GM19239 (cell line): ENCODE results near the gene GPR183.
A peak's percentile ranks its signal among the peaks of the same experiment; 100 is the strongest.
"Not testable (repeated sequence)": the region's sequence is repeated elsewhere in the genome, so short reads cannot be mapped to it uniquely, and the experiment has no call there.

Experiments used
- DNase-seq: peaks from one replicate; pipeline ENCODE4 v3.0.0; 2011; ENCODE audit warnings: low spot score; ENCODE audit not compliant: insufficient read length
- FAIRE-seq: peaks from 2 replicates; lab custom pipeline; 2011; peaks lifted over from hg19 to GRCh38; lab: Jason Lieb, UNC

Gene GPR183

GRCh38 chr13:99256709-99257108 lies 50.5 kb downstream of the GPR183 start:
- DNase-seq = no peak
- FAIRE-seq = peak; percentile 90

- FAIRE-seq (peak; percentile 83), DNase-seq (no peak)
Measured at GRCh38 chr13:99256283-99256682, 50.9 kb downstream of the GPR183 start.

GRCh38 chr13:99255271-99255670 lies 51.9 kb downstream of the GPR183 start:
- FAIRE-seq (no peak), DNase-seq (no peak)

- FAIRE-seq (no peak), DNase-seq (no peak)
Measured at GRCh38 chr13:99254830-99255229, 52.4 kb downstream of the GPR183 start.

- no peak for DNase-seq
- FAIRE-seq = no peak
Measured at GRCh38 chr13:99251921-99252320, 55.3 kb downstream of the GPR183 start.

- FAIRE-seq = peak; percentile 68
Measured at GRCh38 chr13:99250982-99251825, 56.0 kb downstream of the GPR183 start.

GRCh38 chr13:99249606-99250005 lies 57.6 kb downstream of the GPR183 start:
- DNase-seq, FAIRE-seq: not testable (repeated sequence)

More at GRCh38 chr13:99250982-99251825, 56.0 kb downstream of the GPR183 start:
- no peak for DNase-seq

GRCh38 chr13:99249178-99249577 lies 58.0 kb downstream of the GPR183 start:
- not testable (repeated sequence) for FAIRE-seq, DNase-seq

GRCh38 chr13:99246100-99246499 lies 61.1 kb downstream of the GPR183 start:
- no peak for DNase-seq
- FAIRE-seq = no peak
